Right lobe of liver (tissue), 4 donors: ENCODE measurements around the gene DVL2.

Experiments used
- CTCF ChIP-seq, 4 donors: fragments of 200-600 bp in 3 of 4; fragments of 450-650 bp in 1 of 4; IDR thresholded peaks; one replicate each; pipeline versions ENCODE4 v1.5.1 to v1.8.0; 2016 to 2022; ENCODE audit warnings: antibody characterized with exemption in 4 of 4, mild to moderate bottlenecking in 2 of 4
- POLR2A ChIP-seq: fragments of 450-650 bp; IDR thresholded peaks from one replicate; pipeline ENCODE4 v1.6.1; 2017; ENCODE audit warnings: antibody characterized with exemption, mild to moderate bottlenecking
- donor health status: DM: no; HTN: no; CAD: no.
- donor health status: DM: no; HTN: no; CAD: no.
- donor health status: DM: no; HTN: yes; CAD: no.

GRCh38 chr17:7239091-7240027 is 5.0 kb upstream of the DVL2 start, which contains the start of gene PHF23:
- TF ChIP-seq CTCF (IDR thresholded peaks at IDR 0.05) (peak in 1 of 4 donors; percentile 38), POLR2A (peak; percentile 53)
